ENCODE measurements around the gene CDH5. TPM values are rescaled to one million over a fixed set of nuclear protein-coding genes. Genes with fewer than 3 reads are reported as not detected.

CDH5 gene
- polyA plus RNA-seq, 1 donor (not counting 4 experiments of a cell fraction or from before 2014, with no cell fraction given) = 0.05 TPM

DNA sequence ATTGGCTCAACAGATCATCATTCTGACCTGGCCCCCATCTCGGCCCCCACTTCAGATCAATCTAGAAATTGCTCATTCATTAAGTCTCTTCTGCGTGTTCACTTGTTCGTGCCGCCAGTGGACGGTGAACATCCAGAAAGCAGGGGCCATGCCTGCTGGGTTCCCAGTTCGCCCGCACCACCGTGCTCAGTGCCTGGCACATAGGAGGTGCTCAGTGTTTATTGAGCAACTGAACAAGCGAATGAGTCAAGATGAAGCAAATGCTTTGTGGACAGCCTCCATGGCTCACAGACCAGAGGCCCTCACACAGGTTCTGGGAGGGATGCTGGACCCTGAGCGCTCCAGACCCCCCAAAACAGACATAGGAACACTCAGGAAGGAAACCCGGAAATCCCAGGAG is 74.5 kb downstream of the CDH5 start:
- dilution Hi-C loops (cut with MboI; ENCODE audit: extremely low pct_ligation_motif_present, low sequenced_read_pairs) = no loop called here
- H3K9ac ChIP-seq (ENCODE audit: control insufficient read depth, extremely low read depth, insufficient read depth, low read length) = no peak overlapping the region
- H3K4me1 ChIP-seq (ENCODE audit: control insufficient read depth, extremely low read depth, insufficient read depth, low read length) = peaks cover 6% of the 10 kb centered on the region
- no peak overlapping the region for H3K27ac ChIP-seq (ENCODE audit: control insufficient read depth, insufficient read depth, low read length)
- H3K27me3 ChIP-seq (ENCODE audit: control insufficient read depth, extremely low read depth, insufficient read depth, low read length) = peaks cover 5% of the 10 kb centered on the region
- no peak for FAIRE-seq
- H3K9me1 ChIP-seq (ENCODE audit: control insufficient read depth, extremely low read depth, insufficient read depth, low read length) = no peaks in the 10 kb centered on the region
- H3K36me3 ChIP-seq (ENCODE audit: control insufficient read depth in 2 of 2, extremely low read depth in 1 of 2, insufficient read depth in 2 of 2, low read length in 2 of 2) = no peaks in the 10 kb centered on the region
- no peaks in the 10 kb centered on the region for H3K79me2 ChIP-seq (ENCODE audit: control insufficient read depth, insufficient read depth, low read length)
- no peaks in the 10 kb centered on the region for H3K9me3 ChIP-seq (ENCODE audit: control insufficient read depth, low read depth, low read length)
- no peak overlapping the region for H2AFZ ChIP-seq (ENCODE audit: control insufficient read depth, low read length)
- TF ChIP-seq, protein P1, sequence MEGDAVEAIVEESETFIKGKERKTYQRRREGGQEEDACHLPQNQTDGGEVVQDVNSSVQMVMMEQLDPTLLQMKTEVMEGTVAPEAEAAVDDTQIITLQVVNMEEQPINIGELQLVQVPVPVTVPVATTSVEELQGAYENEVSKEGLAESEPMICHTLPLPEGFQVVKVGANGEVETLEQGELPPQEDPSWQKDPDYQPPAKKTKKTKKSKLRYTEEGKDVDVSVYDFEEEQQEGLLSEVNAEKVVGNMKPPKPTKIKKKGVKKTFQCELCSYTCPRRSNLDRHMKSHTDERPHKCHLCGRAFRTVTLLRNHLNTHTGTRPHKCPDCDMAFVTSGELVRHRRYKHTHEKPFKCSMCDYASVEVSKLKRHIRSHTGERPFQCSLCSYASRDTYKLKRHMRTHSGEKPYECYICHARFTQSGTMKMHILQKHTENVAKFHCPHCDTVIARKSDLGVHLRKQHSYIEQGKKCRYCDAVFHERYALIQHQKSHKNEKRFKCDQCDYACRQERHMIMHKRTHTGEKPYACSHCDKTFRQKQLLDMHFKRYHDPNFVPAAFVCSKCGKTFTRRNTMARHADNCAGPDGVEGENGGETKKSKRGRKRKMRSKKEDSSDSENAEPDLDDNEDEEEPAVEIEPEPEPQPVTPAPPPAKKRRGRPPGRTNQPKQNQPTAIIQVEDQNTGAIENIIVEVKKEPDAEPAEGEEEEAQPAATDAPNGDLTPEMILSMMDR (optimal IDR thresholded peaks at IDR 0.05 in 1 of 3, IDR thresholded peaks at IDR 0.05 in 1 of 3, conservative IDR thresholded peaks at IDR 0.05 in 1 of 3; ENCODE audit: extremely low read depth in 1 of 3, insufficient read depth in 2 of 3, low read length in 3 of 3) = no peak
- no peak for TF ChIP-seq EZH2 (IDR thresholded peaks at IDR 0.05; ENCODE audit: low read length)
- no peak overlapping the region for H3K4me3 ChIP-seq (ENCODE audit: control insufficient read depth in 2 of 3, extremely low read depth in 1 of 3, insufficient read depth in 2 of 3, low read depth in 1 of 3, low read length in 3 of 3)
- H3K4me2 ChIP-seq (ENCODE audit: control insufficient read depth, extremely low read depth, insufficient read depth, low read depth, low read length) = no peak overlapping the region
- H4K20me1 ChIP-seq (ENCODE audit: control insufficient read depth, extremely low read depth, insufficient read depth, low read length) = no peaks in the 10 kb centered on the region
- no peak for DNase-seq (ENCODE audit: low read depth, low spot score)

DNA sequence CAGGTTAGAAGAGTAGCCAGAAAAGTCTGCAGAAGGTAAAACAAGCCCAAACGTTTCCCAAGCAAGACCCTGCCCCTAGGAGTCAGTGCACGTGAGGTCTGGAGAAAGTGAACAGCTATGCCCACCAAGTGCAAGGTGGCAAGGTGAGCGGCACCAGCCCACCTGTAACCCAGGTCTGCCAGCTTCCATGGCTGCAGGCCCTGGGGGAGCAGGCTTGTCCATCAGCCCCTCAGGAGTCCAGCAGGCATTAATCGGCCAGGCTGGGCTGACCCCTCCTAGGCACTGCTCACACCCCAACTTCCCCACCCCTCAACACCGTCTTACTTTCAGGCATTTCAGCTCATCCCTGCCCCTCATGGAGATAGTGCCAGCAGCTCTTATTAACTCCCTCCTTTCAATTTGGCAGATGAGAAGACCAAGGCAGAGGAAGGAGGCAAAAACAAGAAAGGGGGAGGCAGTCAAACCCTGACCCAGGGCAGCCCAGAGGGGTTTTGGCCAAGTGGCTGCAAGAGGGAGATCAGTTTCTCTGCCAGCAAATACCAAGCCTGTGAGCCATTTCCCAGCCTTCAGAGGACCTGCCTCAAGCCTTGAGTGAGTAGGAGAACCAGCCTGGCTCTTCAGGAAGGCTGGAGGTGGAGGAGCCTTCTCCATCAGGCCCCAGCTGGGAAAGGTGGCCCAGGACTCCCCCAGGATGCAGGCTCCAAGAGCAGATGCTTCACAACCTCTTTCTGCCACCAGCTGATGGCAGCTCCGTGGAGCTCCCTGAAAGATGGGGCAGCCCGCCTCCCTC is 75.3 kb downstream of the CDH5 start:
- no peak overlapping the region for H3K27ac ChIP-seq (ENCODE audit: control insufficient read depth, insufficient read depth, low read length)
- H3K79me2 ChIP-seq (ENCODE audit: control insufficient read depth, insufficient read depth, low read length) = no peaks in the 10 kb centered on the region
- TF ChIP-seq, protein P1 (optimal IDR thresholded peaks at IDR 0.05 in 1 of 3, IDR thresholded peaks at IDR 0.05 in 1 of 3, conservative IDR thresholded peaks at IDR 0.05 in 1 of 3; ENCODE audit: extremely low read depth in 1 of 3, insufficient read depth in 2 of 3, low read length in 3 of 3) = no peak
- no peak for TF ChIP-seq EZH2 (IDR thresholded peaks at IDR 0.05; ENCODE audit: low read length)
- DNase-seq (ENCODE audit: low read depth, low spot score) (no peak), FAIRE-seq (peak; percentile 63)
- dilution Hi-C loops (cut with MboI; ENCODE audit: extremely low pct_ligation_motif_present, low sequenced_read_pairs) = no loop called here
- no peak overlapping the region for H2AFZ ChIP-seq (ENCODE audit: control insufficient read depth, low read length)
- no peaks in the 10 kb centered on the region for H3K9me3 ChIP-seq (ENCODE audit: control insufficient read depth, low read depth, low read length)
- H3K27me3 ChIP-seq (ENCODE audit: control insufficient read depth, extremely low read depth, insufficient read depth, low read length) = peaks cover 5% of the 10 kb centered on the region
- no peak overlapping the region for H3K4me3 ChIP-seq (ENCODE audit: control insufficient read depth in 2 of 3, extremely low read depth in 1 of 3, insufficient read depth in 2 of 3, low read depth in 1 of 3, low read length in 3 of 3)
- H4K20me1 ChIP-seq (ENCODE audit: control insufficient read depth, extremely low read depth, insufficient read depth, low read length) = no peaks in the 10 kb centered on the region
- peaks cover 6% of the 10 kb centered on the region for H3K4me1 ChIP-seq (ENCODE audit: control insufficient read depth, extremely low read depth, insufficient read depth, low read length)
- H3K4me2 ChIP-seq (ENCODE audit: control insufficient read depth, extremely low read depth, insufficient read depth, low read depth, low read length) = no peak overlapping the region
- H3K36me3 ChIP-seq (ENCODE audit: control insufficient read depth in 2 of 2, extremely low read depth in 1 of 2, insufficient read depth in 2 of 2, low read length in 2 of 2) = no peaks in the 10 kb centered on the region
- no peak overlapping the region for H3K9ac ChIP-seq (ENCODE audit: control insufficient read depth, extremely low read depth, insufficient read depth, low read length)
- H3K9me1 ChIP-seq (ENCODE audit: control insufficient read depth, extremely low read depth, insufficient read depth, low read length) = no peaks in the 10 kb centered on the region

Data from keratinocyte (primary cell).